Measurements from ENCODE around the gene MYLK.

GRCh38 chr3:123762805-123763204 lies 121.3 kb downstream of the MYLK start:
- TF ChIP-seq POLR2AphosphoS5 (IDR thresholded peaks at IDR 0.05; ENCODE audit: low read depth, low read length) (no peak), TAF1 (IDR thresholded peaks at IDR 0.05; ENCODE audit: borderline replicate concordance, insufficient read depth, low read length) (no peak), REST (IDR thresholded peaks at IDR 0.05; ENCODE audit: insufficient read depth in 1 of 2, low read depth in 2 of 2, low read length in 2 of 2) (no peak), SIN3A (IDR thresholded peaks at IDR 0.05; ENCODE audit: borderline replicate concordance, insufficient read depth, low read length) (no peak), FOXP2 (optimal IDR thresholded peaks at IDR 0.05; ENCODE audit: borderline replicate concordance, extremely low read depth, extremely low read length, insufficient read depth) (no peak)

Measured in PFSK-1 (cell line).